Cardiac septum (tissue), 1 donor: ENCODE data around the gene SLC39A11. TPM values are rescaled to one million over a fixed set of nuclear protein-coding genes. Genes with fewer than 3 reads are reported as not detected.
"Not testable (repeated sequence)": the region's sequence is repeated elsewhere in the genome, so short reads cannot be mapped to it uniquely, and the experiment has no call there.

Experiments used
- DNase-seq: peaks from one replicate; pipeline ENCODE4 v3.0.0-alpha.2; 2020; ENCODE audit warnings: low spot score
- intact Hi-C: fragments of 100-400 bp; cut with DNase I; formaldehyde crosslinking; loops from one replicate; pipeline ENCODE4 v1.14.0; 2022
- total RNA-seq: library from RNA; stranded (reverse); fragmentation: NEBNext Ultra II Directional; extraction: Animal tissue kit (Norgen Biotek cat#: 25700); gene quantifications from one replicate; pipeline ENCODE4 v1.2.1, GENCODE V29; 2021
- donor health status: DM: no; HTN: no; CAD: no.

The SLC39A11 gene
- total RNA-seq, 1 donor from 2014 or later, result 7.2 TPM

DNA sequence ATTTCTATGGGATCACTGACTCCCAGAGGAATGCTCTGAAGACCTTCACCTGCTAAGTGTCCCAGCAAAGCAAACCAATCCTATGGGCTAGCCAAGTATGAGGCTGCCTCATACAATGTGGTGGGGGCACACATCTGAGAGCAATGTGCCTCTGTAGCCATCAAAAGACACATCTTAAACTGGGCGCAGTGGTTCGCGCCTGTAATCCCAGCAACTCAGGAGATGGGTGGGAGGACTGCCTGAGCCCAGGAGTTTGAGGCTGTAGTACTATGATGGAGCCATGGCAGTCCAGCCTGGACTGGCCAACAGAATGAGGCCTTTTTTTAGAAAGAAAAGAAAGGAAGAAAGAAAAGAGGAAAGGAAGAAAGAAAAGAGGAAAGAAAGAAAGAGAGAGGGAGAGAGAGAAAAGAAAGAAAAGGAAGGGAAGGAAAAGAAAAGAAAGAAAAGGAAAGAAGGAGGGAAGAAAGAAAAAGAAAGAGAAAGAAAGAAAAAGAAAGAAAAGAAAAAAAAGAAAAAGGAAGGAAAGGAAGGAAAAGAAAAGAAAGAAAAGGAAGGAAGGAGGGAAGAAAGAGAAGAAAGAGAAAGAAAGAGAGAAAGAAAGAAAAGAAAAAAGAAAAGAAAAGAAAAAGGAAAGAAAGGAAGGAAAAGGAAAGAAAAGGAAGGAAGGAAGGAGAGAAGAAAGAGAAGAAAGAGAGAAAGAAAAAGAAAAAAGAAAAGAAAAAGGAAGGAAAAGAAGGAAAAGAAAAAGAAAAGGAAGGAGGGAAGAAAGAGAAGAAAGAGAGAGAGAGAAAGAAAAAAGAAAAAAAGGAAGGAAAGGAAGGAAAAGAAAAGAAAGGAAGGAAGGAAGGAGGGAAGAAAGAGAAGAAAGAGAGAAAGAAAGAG lies 430.3 kb downstream of the SLC39A11 start:
- DNase-seq, result no peak
- intact Hi-C loops, result no loop called here

DNA sequence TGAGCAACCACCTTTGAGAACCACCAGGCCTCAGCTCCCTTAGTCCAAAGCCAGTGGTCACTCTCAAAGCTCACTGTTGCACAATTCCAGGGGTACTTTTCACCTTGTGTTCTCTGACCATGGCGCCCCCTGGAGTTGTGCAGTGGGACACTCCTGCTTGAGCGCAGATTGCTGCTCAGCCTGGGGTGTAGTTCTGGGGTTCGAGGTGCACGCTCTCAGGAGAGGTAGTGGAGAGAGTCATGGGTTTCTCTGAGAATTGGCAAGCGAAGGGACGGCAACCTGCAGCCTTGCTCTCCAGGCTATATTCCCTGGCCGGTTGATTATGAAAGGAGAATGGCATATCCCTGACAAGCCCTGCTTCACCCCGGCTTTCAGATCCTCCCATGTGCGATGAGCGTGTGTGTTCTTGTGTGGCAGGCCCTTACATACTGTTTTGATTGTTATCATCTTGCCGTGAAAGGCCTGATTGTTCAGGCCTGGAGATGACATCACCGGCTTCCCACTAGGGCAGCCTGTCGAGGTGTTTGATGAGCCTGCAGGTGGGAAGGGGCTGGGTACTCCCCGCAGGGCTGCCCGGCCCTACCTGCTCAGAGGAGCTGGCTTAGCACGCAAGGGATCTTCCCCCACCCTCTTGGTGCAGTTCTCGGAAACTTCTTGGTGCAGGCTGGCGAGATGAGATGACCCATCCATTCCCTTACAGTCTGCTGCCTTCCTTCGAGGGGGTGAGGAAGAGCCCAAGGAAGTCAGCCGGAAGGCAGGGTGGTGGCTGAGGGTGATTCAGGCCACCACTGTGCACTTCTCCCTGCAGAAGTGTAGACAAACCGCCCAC lies 431.2 kb downstream of the SLC39A11 start:
- intact Hi-C loops, result no loop called here
- DNase-seq, result no peak

DNA sequence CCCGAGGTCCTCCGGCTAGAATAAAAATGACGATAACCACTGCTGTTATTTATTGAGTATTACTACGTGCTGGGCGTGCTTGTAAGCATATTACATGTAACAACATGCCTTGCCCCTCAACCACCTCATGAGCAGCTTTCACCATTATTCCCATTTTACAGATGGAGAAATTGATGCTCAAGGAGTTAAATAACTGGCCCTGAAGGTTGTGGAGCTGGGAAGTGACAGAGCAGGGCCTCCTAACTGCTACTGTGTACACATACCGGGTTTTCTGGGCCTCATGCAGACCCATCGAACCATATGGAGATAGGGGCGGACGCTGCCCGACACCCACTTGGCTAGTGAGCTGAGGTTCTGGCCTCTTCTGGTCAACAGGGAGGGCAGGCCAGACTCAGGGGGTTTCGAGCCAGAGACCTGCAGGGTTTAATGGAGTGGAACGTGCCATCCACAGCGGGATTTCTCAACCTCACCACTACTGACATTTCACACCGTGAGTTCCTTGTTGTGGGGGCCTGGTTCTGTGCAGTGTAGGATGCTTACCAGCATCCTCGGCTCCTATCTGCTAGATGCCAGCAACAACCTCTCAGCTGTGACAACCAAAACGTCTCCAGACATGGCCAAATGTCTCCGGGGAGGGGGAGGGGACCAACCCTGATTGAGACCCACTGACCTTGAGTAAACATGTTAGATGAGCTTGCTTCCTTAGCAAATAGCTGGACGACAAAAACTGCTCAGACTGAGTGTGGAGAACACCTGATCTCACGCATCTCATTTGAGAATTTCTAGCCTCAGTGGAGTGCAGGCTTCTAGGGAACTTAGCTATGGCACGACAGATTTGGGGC lies 432.0 kb downstream of the SLC39A11 start:
- DNase-seq, result no peak
- intact Hi-C loops, result no loop called here

DNA sequence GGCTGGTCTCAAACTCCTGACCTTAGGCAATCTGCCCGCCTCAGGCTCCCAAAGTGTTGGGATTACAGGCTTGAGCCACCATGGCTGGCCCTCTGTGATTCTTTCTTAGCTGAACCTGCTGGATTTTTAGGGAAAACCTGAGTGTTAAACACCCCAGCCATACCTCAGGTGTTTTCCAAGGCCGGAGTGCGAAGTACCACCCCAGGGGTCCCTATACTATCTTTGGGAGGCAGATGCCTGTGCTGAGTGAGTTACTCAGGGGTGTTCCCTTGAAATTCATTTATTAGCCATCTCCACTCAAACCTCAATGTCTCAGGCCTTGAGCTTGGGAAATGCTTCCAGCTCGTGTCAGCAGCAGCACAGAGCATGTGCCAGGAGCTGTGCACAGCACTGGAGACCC lies 432.7 kb downstream of the SLC39A11 start:
- intact Hi-C loops, result no loop called here
- no peak for DNase-seq

DNA sequence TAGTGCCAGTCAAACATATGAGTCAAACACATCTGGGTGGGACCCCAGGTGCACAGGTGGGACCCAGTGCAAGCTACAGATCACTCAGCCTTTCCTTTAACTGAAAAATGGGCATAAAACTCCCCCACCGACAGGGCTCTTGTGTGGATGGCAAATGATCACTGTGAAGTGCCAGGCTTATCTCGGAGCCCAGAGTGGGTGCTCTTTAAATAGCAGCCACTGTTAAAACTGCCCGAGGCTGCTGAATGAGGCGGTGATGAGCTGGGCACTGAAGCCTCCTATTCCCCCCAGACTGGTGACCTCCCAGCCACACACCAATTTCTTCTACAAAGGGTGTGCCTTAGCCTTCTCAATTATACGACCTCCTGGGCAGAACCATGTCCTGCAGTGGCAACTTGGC lies 433.8 kb downstream of the SLC39A11 start:
- DNase-seq, result no peak
- intact Hi-C loops, result no loop called here

DNA sequence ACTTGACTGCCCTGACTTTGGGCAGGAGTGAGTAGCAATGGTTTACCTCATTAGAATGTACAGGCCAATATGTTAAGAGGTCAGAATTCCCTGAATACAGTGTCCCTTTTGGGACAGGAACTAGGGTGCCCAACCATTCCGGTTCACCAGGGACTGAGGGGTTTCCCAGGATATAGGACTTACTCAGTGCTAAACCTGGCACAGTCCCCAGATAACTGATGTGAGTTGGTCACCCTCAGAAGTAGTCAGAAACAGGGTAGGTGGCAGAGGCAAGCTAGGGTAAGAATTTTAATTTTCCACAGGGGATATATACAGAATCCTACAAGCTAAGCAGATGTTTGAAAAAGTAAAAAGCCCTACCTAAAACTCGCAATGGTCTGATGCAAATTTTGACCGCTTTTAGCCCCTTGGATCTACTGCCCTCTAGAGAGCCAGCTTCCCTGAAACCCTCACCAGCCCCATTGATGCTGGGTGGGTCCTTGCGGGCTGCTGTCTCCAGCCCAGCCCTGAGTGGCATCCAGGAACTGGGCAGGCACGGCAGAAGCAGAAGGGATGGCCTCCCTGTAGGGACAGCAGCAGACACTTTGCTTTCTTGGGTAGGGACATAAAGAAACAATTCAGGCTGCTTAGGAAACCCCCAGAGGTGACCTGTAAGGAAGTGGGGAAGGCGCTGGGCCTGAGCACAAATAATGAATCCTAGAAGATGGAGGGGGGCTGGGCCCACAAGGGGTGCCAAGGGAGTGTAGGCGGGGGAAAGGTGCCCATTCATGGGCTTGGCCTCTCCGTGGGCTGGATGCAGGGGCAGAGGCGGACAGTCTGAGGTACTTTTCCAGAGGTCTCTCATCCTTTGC lies 434.8 kb downstream of the SLC39A11 start:
- no peak for DNase-seq
- intact Hi-C loops, result no loop called here

DNA sequence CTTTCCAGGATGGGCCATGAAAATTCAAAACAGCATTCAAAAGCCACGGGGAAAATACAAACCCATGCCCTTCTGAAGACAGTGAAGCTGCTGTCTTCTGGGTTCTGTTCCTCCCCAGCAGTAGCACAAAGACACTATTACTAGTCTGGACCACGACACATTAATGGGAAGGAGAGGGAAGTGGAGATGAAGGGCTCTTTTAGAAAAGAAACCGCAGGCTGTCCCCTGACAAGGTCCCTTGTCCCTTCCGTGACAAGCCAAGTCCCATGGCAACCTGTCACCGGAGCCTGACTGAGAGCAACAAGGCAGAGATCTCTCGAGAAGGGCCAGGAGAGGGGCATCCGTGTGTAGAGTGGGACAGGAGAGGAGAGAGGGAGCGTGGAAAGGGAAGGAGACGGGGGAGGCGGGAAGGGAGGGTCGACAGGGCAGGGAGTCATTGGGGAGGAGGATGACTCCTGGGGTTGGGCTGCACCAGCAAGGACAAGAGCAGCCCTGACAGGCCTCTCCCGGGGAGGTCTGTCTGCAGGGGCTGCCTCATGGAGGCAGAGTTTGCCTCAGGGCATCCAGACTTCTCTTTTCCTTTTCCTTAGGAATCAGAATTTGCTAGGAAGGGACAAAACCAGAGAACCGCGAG lies 436.2 kb downstream of the SLC39A11 start:
- DNase-seq, result no peak
- intact Hi-C loops, result no loop called here

DNA sequence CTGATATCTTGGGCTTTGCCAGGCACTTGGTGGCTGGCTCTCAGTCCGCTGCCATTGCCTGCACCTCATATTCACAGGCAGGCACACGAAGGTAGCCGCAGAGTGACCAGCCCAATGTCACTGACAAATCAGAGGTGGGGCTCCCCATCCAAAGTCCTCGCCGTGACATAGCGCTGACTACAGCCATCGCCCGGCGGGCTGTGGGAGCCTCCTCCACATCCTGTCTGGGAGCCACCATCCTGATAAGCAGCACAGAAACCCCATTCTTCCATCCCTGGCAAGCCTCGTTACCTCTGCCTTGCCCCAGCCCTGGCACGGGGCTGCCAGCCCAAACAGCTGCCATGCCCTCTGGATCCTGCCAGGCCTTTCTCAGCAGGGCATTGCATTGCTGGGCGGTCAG lies 437.8 kb downstream of the SLC39A11 start:
- DNase-seq, result no peak
- intact Hi-C loops, result no loop called here

DNA sequence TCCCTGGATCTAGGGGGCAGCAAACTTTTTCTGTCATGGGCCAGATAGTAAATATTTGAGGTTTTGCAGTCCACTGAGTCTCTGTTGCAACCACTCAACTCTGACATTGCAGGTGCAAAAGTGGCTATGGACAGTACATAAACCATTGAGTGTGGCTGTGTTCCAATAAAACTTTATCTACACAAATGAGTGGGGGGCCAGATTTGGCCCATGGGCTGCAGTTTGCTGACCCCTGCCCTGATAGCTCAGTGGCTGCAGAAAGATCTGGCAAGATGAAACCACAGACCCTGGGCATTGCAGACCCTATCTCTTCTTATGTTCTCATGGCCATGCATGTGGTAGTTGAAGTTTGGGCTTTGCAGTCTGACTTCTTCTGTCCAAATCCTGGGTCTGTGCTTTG lies 440.5 kb downstream of the SLC39A11 start:
- intact Hi-C loops, result no loop called here
- no peak for DNase-seq

DNA sequence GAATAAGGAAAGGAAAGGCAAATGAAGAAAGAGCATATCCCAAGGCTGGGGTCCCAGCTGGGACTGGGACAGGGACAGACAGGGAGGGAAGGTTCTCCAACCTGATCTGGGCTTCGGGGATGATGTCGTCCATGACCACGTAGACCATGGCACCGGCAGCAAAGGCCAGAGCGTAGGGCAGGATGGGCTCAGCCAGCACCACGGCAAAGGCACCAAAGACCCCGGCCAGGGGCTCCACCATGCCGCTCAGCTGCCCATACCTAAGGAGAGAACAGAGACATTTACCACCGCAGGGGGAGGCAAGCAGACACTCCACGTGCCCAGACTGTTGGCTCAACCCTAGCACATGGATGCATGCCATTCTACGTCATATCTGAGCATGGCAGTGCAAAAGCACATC lies 443.8 kb downstream of the SLC39A11 start:
- no peak for DNase-seq
- intact Hi-C loops, result no loop called here

DNA sequence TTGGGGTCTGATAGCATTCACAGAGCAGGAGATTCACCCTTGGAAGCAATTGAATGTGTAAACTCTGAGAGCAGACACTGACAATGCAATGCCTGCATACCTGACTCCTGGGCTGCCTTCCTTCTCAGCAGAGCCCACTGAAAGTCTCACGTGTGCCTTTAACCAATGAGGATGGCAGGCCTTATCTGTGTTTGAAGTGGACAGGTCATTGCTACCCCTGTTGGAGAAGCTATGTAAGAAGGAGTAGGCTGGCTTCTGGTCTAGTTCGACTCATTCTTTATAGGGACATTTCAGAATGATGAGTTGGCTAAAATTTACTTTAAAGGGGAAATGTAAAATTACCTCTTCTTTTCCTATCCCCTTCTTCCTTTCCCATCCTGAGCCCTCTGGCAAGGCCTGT lies 446.3 kb downstream of the SLC39A11 start:
- intact Hi-C loops, result no loop called here
- peak; percentile 41 for DNase-seq

DNA sequence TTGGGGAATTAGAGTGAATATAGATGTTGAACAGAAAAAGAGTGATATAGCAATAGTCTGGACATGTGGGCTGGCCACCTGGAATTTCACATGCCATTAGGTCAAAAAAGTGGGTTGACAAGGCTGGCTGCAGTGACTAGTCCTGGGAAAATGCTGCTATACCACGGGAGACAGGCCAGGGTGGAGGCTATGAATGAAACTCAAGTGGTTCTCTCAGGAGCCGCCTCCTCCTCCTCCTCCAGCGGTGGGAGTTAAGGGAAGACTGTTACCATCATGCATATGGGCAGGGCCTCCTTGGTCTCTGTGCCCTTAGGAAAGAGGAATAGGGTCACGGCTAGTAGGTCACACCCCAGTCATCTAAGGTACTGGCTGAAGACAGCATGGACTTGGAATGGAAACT lies 448.0 kb downstream of the SLC39A11 start:
- no peak for DNase-seq
- intact Hi-C loops, result no loop called here

DNA sequence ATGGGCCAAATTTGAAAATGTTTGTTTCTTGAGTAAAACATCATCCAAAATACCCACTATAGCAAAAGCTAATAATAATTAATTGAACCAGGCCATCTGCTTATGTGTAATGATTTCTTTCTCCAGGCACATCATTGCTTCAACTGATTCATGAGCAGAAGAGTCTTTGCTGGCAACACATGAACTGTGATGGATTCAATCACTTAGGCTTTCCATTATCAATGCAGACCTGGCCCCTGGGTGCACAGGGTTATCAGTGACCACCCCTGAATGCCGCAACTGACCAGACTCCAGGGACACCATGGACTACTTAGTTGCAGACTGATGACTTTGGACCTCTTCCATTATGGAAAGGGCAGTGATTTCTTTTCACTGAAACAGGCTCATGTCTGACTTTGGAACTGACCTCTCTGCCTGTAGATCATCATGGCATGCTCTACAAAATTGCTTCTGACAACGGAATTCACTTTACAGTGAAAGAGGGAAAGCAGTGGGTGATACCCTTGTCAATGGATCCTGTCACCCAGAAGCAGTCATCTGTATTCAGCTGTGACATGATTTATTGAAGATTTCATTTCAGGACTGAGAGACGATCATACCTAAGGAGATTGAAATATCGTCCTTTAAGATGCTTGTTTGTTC lies 448.8 kb downstream of the SLC39A11 start:
- intact Hi-C loops, result no loop called here
- DNase-seq, result no peak

DNA sequence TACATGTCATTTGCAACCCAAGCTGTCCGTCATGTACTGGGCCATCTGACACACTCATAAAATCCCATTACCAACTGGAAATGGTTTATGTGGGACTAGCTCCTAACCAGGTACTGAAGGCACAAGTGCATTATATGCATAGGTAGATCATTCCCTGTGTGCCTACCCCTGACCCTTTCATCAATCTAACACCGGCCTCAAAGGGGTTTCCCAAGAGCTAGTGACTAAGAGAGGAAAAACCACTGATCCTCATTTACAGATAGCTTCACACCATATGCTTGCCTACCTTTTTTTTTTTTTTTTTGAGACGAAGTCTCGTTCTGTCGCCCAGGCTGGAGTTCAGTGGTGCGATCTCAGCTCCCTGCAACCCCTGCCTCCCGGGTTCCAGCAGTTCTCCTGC lies 449.8 kb downstream of the SLC39A11 start:
- intact Hi-C loops, result no loop called here
- DNase-seq, result no peak

DNA sequence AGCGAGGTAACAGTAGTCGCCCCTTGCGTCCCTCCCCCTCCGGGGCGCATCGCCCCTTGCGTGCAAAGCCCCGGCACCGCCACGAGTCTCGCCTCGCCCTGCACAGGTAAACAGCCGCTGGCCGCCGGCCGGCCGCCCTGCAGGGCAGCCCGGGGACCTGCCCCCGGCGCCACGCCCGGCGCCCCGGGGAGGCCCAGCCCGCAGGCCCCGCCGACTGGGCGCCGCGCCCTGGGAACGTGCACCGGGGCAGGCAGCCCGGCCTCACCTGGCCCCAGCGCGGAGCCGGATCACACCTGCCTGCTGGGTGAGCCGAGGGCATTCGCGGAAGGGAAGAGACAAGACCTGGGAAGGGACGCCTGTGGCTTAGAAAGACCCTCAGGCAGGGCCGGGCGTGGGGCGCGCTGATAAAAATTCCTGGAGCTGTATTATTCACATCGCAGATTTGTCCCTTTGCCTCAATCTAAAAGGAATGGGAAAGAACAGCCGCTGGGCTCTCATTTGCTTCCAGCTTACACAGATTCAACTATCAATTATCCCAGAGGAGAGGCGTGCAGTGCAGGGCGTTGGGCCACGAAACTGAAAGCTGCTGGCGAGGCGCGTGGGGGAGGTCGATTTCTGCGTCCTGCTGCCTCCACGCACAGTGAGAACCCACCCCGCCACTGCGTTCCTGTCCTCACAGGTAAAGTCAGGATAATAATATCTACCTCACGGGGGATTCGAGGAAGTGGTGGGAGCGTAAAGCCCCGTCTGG lies 451.9 kb downstream of the SLC39A11 start:
- DNase-seq, result no peak
- intact Hi-C loops, result no loop called here

DNA sequence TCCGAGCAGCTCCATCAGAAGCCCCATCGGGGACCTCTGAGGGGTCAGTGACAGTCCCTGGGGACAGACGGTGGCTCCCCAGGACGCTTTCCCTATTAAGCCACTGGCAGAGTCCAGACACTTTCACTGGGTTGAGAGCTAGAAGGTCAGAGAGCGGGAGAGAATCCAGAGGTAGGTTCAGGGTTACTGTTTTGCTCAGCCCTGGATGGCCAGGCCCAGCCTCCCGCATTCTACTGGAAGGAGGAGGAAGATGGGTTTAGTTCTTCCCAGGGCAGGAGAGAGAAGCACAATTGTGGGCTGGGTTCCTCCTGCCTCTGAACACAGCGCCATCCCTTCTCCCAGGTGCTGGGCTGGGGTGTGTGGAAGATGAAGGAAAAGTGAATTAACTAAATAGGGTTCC lies 452.8 kb downstream of the SLC39A11 start:
- DNase-seq, result no peak
- intact Hi-C loops, result no loop called here

DNA sequence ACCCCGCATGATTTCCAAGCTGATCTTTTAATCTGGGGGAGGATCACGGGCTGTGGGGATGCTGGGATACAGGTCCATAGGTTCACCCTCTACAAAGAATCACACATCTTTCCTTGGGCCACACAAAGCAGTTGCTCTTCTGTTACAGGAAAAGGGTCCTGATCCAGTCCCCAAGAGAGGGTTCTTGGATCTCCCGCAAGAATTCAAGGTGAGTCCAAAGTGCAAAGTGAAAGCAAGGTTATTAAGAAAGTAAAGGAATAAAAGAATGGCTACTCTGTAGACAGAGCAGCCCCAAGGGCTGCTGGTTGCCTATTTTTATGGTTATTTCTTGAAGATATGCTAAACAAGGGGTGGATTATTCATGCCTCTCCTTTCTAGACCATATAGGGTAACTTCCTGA lies 453.6 kb downstream of the SLC39A11 start:
- DNase-seq, intact Hi-C loops: not testable (repeated sequence)
